Skeletal muscle satellite cell (primary cell): Measurements from ENCODE around the gene HTR6.

Source experiments
- H3K27me3 ChIP-seq: 2 replicates; pipeline ENCODE4 v1.7.0; 2013; ENCODE audit warnings: low read length; ENCODE audit not compliant: control insufficient read depth, insufficient read depth
- H3K36me3 ChIP-seq: 2 replicates; pipeline ENCODE4 v1.7.0; 2013; ENCODE audit warnings: mild to moderate bottlenecking, control low read depth, low read length; ENCODE audit not compliant: insufficient read depth
- H3K4me1 ChIP-seq: 2 replicates; pipeline ENCODE4 v1.7.0; 2013; ENCODE audit warnings: low read length; ENCODE audit not compliant: control insufficient read depth, insufficient read depth
- H3K4me2 ChIP-seq: 2 replicates; pipeline ENCODE4 v1.7.0; 2013; ENCODE audit warnings: mild to moderate bottlenecking, low read length
- H3K4me3 ChIP-seq: 2 replicates; pipeline ENCODE4 v1.7.0; 2013; ENCODE audit warnings: low read length
- H3K9ac ChIP-seq: 2 replicates; pipeline ENCODE4 v1.7.0; 2013; ENCODE audit warnings: mild to moderate bottlenecking, low read depth, low read length, moderate library complexity
- H3K9me3 ChIP-seq: replicated peaks from 2 replicates; pipeline ENCODE4 v1.7.0; 2013; ENCODE audit warnings: mild to moderate bottlenecking, control low read depth, low read length

The HTR6 gene

DNA sequence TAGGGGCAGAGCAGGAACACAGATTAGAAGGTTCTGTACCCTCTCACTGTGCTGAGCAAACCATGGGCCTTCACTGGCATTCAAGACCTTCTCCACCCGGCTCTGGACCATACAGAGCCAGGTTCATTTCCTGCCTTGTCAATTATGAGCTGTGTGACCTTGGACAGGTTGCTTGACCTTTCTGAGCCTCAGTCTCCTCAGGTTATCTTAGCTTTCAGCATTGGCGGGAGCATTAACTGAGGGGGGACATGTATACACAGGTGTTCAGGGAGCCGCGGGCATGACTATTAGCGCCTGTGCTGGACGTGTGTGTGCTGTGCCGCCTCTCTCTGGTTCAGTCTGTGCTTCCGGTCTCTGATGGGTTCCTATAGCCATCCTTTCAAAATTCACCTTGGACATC, 32.1 kb downstream of the HTR6 start:
- Histone ChIP-seq H3K9me3 (no peaks in the 10 kb centered on the region), H3K9ac (no peak overlapping the region), H3K36me3 (no peaks in the 10 kb centered on the region), H3K4me2 (no peak overlapping the region), H3K4me1 (no peaks in the 10 kb centered on the region), H3K27me3 (no peaks in the 10 kb centered on the region), H3K4me3 (no peak overlapping the region)

DNA sequence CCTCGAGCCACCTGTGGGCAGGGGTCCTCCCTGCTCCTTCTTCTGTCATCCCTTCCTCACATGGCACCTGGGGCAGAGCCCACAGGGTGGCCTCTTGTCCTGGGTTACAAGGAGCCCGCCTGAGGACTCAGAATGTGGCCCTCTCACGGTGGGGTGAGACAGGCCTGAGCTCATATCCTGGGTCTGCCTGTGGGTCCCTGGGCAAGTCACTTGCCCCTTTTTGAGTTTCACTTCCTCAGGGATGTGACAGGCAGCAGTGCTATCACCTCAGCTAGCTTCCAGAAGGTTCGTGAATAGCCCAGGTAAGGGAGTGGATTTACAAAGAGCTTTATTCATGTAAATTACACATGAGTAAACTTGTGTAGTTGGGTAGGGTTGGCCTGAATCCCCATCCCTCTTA, 33.5 kb downstream of the HTR6 start:
- no peak overlapping the region for H3K9ac ChIP-seq
- no peaks in the 10 kb centered on the region for H3K9me3 ChIP-seq
- no peaks in the 10 kb centered on the region for H3K36me3 ChIP-seq
- no peak overlapping the region for H3K4me2 ChIP-seq
- H3K27me3 ChIP-seq: no peaks in the 10 kb centered on the region
- no peak overlapping the region for H3K4me3 ChIP-seq
- no peaks in the 10 kb centered on the region for H3K4me1 ChIP-seq

DNA sequence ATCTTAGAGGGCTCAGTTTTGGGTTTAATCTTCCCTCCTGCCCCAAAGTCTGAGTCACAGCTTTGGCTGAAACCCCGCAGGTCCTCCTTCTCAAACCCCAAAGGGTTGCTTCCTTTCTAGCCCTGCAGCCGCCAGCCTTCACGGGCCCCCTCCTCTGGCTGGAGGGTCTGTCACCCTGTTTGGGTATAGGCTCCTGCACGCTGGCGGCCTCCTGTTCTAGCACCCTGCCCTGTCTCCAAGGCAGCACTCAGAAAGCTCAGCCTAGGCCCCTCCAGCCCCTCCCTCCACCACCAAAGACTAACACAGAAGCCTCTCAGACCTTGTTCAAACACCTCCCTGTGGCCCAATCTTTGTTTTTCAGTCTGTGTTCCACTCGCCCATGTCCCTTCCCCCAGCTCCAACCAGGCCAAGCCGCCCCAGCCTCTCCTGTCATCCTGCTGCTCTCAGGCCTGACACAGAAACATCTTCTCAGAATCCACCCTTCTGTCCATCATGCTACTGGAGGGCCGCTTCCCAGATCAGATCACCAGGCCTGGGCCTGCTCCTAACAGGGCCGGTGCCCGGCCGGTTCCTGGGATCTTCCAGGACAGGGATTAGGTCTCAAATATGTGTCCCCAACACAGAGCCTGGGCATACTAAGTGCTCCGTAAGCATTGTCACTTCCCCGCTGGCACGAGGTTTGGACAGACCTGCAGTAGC, 35.6 kb downstream of the HTR6 start:
- Histone ChIP-seq H3K36me3 (no peaks in the 10 kb centered on the region), H3K27me3 (no peaks in the 10 kb centered on the region)

DNA sequence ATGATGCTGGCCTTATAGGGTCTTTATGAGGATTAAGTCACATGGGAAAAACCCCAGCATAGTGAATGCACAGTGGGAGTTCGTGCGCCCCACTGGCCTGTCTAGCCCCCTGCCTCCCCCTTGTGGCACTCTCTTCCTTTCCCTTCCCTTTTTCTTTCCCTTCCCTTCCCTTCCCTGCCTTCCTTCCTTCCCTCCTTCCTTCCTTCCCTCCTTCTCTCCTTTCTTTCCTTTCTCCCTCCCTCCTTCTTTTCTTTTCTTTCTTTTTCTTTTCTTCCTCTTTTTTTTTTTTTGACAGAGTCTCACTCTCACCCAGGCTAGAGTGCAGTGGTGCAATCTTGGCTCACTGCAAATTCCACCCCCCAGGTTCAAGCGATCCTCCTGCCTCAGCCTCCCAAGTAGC, 38.6 kb downstream of the HTR6 start:
- Histone ChIP-seq H3K4me2 (no peak overlapping the region), H3K9me3 (no peaks in the 10 kb centered on the region), H3K4me3 (no peak overlapping the region), H3K9ac (no peak overlapping the region), H3K4me1 (no peaks in the 10 kb centered on the region), H3K36me3 (no peaks in the 10 kb centered on the region), H3K27me3 (no peaks in the 10 kb centered on the region)

More for the DNA sequence above, 35.6 kb downstream of the HTR6 start:
- no peak overlapping the region for H3K4me3 ChIP-seq
- no peaks in the 10 kb centered on the region for H3K4me1 ChIP-seq
- no peak overlapping the region for H3K4me2 ChIP-seq
- H3K9ac ChIP-seq: no peak overlapping the region
- H3K9me3 ChIP-seq: no peaks in the 10 kb centered on the region

DNA sequence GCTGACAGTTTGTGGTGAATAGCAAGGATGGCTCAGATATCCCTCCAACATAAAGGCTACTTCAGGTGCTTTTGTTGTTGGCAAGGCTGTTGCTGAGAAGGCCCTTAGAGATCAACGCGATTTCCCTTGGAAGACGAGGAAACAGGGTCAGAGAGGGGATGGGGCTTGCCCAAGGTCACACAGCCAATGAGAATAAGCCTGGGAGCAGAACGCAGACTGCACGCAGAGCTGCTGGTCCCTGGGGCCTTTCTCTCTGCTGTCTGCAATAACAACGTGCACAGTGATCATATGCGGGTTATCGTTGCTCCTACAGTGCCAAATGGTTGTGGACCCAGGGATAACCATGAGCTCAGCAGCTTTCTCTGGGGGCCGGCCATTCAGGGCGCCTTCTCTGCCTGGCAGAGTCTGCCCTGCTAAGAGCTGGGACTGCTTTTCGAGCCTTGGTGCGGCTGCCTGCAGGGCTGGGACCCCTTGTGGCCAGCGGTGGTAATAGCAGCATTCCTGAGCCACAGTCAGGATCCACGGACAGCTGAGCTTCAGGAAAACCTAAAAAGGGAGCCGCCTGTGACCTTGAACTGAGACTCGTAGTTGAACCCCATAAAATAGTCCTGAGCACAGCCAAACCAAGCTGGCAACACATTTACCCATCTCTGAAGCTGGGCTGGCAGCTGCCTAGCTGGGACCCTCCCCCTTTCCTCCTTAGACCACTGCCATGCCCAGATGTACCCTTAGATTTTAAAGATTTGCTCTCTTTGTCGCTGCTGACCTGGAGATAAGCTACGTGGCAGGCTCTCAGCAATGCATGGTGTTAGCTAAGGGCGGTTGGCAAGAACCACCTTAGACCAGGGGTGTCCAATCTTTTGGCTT, 39.8 kb downstream of the HTR6 start:
- Histone ChIP-seq H3K4me1 (no peaks in the 10 kb centered on the region), H3K9ac (no peak overlapping the region), H3K9me3 (no peaks in the 10 kb centered on the region), H3K4me2 (no peak overlapping the region), H3K4me3 (no peak overlapping the region), H3K36me3 (no peaks in the 10 kb centered on the region), H3K27me3 (no peaks in the 10 kb centered on the region)

DNA sequence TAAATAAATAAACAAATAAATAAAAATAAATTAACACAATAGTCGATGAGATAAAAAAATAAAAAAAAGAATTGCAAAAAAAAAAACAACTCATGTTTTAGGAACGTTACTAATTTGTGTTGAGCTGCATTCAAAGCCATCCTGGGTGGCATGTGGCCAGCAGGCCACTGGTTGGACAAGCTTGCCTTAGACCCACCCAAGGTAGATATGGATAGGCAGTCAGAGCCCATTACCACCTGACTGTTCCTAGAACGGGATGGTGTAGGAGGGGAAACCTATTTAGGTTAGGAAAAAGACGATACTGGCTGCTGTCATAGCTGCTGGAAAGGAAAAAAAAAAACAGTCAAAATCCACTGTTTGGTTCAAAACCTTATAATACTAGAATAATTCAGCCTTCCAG, 40.8 kb downstream of the HTR6 start:
- no peak overlapping the region for H3K9ac ChIP-seq
- no peaks in the 10 kb centered on the region for H3K9me3 ChIP-seq
- no peaks in the 10 kb centered on the region for H3K36me3 ChIP-seq
- H3K4me3 ChIP-seq: no peak overlapping the region
- no peak overlapping the region for H3K4me2 ChIP-seq
- H3K4me1 ChIP-seq: no peaks in the 10 kb centered on the region
- H3K27me3 ChIP-seq: no peaks in the 10 kb centered on the region

DNA sequence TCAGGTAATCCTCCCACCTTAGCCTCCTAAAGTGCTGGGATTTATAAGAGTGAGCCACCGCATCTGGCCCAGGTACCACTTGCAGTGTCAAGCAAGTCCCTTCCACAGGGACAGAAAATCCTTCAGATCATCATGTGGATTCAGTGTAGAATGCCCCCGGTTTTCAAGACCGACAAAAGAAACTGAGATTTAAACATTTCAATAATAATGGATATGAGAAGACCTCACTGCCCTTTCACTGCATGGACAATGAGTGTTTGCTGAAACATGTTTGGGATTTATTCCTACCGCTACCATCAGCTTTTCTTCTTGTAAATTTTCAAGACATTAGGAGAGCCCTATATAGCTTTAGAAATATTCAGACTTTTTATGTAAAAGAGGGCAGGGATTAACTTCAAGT, 41.5 kb downstream of the HTR6 start:
- H3K4me3 ChIP-seq: no peak overlapping the region
- no peaks in the 10 kb centered on the region for H3K27me3 ChIP-seq

DNA sequence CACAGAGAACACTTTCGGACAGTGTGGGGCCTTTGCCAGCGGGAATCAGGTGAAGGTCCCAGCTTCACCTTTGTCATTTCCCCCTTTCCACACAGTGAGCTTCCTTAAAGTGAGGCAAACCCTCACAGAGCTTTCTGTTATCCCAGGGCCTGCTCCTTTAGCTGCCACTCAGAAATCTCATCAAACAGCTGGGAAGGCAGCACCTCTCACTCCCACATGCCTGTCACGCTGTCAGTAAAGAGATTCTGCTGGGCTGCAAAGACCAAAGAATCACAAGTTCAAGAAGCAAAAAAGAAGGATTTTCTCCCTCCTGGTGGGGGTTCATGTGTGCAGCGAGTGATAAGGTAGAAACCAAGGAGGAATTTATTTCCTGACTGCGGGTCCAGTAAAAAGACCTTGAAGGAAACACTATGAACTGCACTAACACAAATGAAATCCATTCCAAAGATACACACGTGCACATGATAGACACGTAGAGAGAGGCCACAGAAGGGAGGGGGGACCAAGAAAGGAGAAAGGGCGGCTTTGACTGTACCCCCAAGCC, 44.0 kb downstream of the HTR6 start:
- H3K9me3 ChIP-seq: no peaks in the 10 kb centered on the region
- H3K9ac ChIP-seq: no peak overlapping the region
- H3K36me3 ChIP-seq: no peaks in the 10 kb centered on the region
- H3K4me1 ChIP-seq: no peaks in the 10 kb centered on the region
- no peaks in the 10 kb centered on the region for H3K27me3 ChIP-seq
- H3K4me2 ChIP-seq: no peak overlapping the region
- no peak overlapping the region for H3K4me3 ChIP-seq

More for the DNA sequence above, 41.5 kb downstream of the HTR6 start:
- no peaks in the 10 kb centered on the region for H3K9me3 ChIP-seq
- H3K4me2 ChIP-seq: no peak overlapping the region
- no peaks in the 10 kb centered on the region for H3K4me1 ChIP-seq
- no peak overlapping the region for H3K9ac ChIP-seq
- no peaks in the 10 kb centered on the region for H3K36me3 ChIP-seq

DNA sequence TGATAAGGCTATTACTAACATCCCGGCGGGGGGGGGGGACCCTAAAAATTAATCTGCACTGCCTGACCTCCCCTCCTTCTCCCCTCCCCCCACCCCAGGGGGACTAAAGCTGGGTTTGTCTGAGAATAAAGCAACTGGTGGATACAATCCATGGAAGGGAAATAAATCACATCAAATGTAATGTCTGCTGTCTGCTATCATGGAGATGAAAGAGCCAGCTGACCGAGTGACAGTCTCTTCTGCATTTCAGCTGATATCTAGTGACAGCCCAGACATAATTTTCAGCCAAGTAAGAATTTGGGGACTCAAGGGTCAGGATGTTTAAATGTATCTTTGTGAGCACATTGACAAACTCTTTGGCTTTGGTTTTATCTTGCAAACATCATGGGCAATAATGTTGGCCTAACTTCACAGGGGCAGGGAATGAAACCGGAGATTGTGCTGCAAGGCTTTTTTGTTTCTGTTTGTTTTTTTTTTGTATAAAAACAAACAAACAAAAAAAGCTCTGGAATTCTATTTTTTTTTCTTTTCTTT, 44.7 kb downstream of the HTR6 start:
- Histone ChIP-seq H3K9me3 (no peaks in the 10 kb centered on the region), H3K9ac (no peak overlapping the region), H3K4me2 (no peak overlapping the region), H3K4me3 (no peak overlapping the region), H3K27me3 (no peaks in the 10 kb centered on the region), H3K4me1 (no peaks in the 10 kb centered on the region), H3K36me3 (no peaks in the 10 kb centered on the region)

DNA sequence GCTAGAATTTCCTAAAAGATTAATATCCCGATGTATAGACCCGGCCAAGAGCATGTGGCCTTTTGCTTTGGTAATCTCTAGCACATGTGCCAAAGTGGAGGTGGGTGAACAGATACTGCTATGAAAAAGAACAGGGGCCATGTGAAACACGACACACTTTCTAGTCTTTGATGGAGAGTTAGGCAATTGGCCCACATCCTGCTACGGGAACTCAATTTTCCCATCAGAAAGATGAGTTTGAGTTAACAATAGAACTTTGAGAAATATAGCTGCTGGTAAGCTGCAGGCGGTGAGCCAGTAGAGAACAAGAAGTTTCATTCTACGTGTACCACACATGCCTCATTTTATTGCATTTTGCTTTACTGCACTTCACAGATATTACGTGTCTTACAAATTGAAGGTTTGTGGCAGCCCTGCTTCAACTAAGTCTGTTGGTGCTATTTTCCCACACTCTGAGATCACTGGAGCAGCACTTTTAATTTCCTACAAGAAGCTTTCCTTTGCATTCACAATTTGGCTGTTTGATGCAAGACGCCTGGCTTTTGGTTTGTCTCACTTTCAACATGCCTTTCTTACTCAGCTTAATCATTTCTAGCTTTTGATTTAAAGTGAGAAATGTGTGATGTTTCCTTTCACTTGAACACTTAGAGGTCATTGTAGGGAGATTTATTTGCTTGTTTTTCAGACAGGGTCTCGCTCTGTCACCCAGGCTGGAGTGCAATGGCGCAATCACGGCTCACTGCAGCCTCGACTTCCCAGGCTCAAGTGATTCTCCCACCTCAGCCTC, 46.3 kb downstream of the HTR6 start:
- H3K27me3 ChIP-seq: no peaks in the 10 kb centered on the region
- no peaks in the 10 kb centered on the region for H3K36me3 ChIP-seq
- no peak overlapping the region for H3K4me2 ChIP-seq
- no peak overlapping the region for H3K9ac ChIP-seq
- no peaks in the 10 kb centered on the region for H3K9me3 ChIP-seq
- no peak overlapping the region for H3K4me3 ChIP-seq
- peaks cover 2% of the 10 kb centered on the region for H3K4me1 ChIP-seq

DNA sequence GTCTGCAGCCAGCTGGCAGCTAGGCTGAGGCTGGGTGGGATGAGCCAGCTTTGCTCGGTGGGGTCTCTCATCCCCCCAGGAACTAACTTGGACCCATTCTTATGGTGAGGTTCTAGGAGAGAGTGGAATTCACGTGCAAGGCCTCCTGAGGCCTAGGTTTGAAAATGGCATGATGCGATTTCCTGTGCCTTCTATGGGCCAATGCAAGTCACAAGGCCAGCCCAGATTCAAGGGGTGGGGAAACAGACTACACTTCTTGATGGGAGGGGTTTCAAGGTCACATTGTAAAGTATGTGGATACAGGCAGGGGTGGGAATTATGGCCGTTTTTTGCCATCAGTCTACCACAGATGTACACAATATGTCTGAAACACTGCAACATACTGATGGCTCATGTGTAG, 48.3 kb downstream of the HTR6 start:
- Histone ChIP-seq H3K4me3 (no peak overlapping the region), H3K4me2 (no peak overlapping the region), H3K27me3 (no peaks in the 10 kb centered on the region), H3K36me3 (no peaks in the 10 kb centered on the region), H3K9me3 (no peaks in the 10 kb centered on the region), H3K4me1 (peaks cover 2% of the 10 kb centered on the region), H3K9ac (no peak overlapping the region)
